Eye (tissue), 1 donor: ENCODE results near the gene SPATS2.
A peak's percentile ranks its signal among the peaks of the same experiment; 100 is the strongest.

Experiments used
- DNase-seq: peaks from one replicate; pipeline ENCODE4 v3.0.0-alpha.2; 2015

Gene SPATS2

GRCh38 chr12:49336645-49337584 is 30.3 kb upstream of the SPATS2 start, which contains the start of gene C1QL4:
C1QL4 (minus strand) TSS chr12:49337188; CDS start chr12:49336477, 711 bp downstream.
- peak; percentile 95 for DNase-seq

GRCh38 chr12:49338830-49339463 is 28.3 kb upstream of the SPATS2 start:
- no peak for DNase-seq

- no peak for DNase-seq
Measured at GRCh38 chr12:49339464-49339861, 27.8 kb upstream of the SPATS2 start.

- DNase-seq: no peak
Measured at GRCh38 chr12:49340095-49340870, 27.0 kb upstream of the SPATS2 start.

- DNase-seq: no peak
Measured at GRCh38 chr12:49340971-49341776, 26.1 kb upstream of the SPATS2 start.

- no peak for DNase-seq
Measured at GRCh38 chr12:49341777-49342065, 25.5 kb upstream of the SPATS2 start.

- peak; percentile 95 for DNase-seq
Measured at GRCh38 chr12:49342066-49342913, 25.0 kb upstream of the SPATS2 start.

- DNase-seq: no peak
Measured at GRCh38 chr12:49342914-49343731, 24.1 kb upstream of the SPATS2 start.

GRCh38 chr12:49344486-49345050 is 22.7 kb upstream of the SPATS2 start:
- no peak for DNase-seq

- peak; percentile 79 for DNase-seq
Measured at GRCh38 chr12:49345051-49345824, 22.0 kb upstream of the SPATS2 start.

GRCh38 chr12:49345825-49346658 is 21.2 kb upstream of the SPATS2 start:
- DNase-seq: peak; percentile 63

GRCh38 chr12:49346659-49347310 is 20.5 kb upstream of the SPATS2 start, which contains the start of gene DNAJC22:
DNAJC22 (plus strand) TSS chr12:49346888; CDS start chr12:49348873, 1,985 bp downstream.
- DNase-seq: peak; percentile 72

GRCh38 chr12:49347311-49348193 is 19.7 kb upstream of the SPATS2 start:
- DNase-seq: peak; percentile 89

GRCh38 chr12:49348781-49349180 is 18.5 kb upstream of the SPATS2 start:
- DNase-seq: no peak

GRCh38 chr12:49349266-49349665 is 18.0 kb upstream of the SPATS2 start:
- DNase-seq: no peak

GRCh38 chr12:49352351-49352750 is 14.9 kb upstream of the SPATS2 start:
- no peak for DNase-seq

GRCh38 chr12:49355913-49356312 is 11.3 kb upstream of the SPATS2 start:
- DNase-seq: no peak
